Breast epithelium (tissue), 4 donors: ENCODE results near the gene CALN1. TPM values are rescaled to one million over a fixed set of nuclear protein-coding genes. Genes with fewer than 3 reads are reported as not detected.

Experiments used
- DNase-seq, 2 donors: peaks; one replicate each; pipeline ENCODE4 v3.0.0-alpha.2; 2019; ENCODE audit warnings: low spot score in 2 of 2
- H3K27ac ChIP-seq, 2 donors: fragments of 200-600 bp; sonication (generic) in 1 of 2; one replicate each; pipeline ENCODE4 v1.5.1; 2016 to 2019; ENCODE audit warnings: mild to moderate bottlenecking in 1 of 2
- H3K27me3 ChIP-seq, 2 donors: fragments of 200-600 bp; sonication (generic) in 1 of 2; one replicate each; pipeline versions ENCODE4 v1.5.1 to v1.6.0; 2017 to 2019; ENCODE audit warnings: control low read depth in 1 of 2, mild to moderate bottlenecking in 1 of 2
- H3K36me3 ChIP-seq: fragments of 200-600 bp; one replicate; pipeline ENCODE4 v1.5.1; 2019
- H3K4me1 ChIP-seq, 2 donors: fragments of 200-600 bp; sonication (generic); one replicate each; pipeline ENCODE4 v1.5.1; 2016 to 2019; ENCODE audit warnings: control low read depth in 1 of 2
- H3K4me3 ChIP-seq, 3 donors: fragments of 200-600 bp; sonication (generic); 1 replicate in 2 of 3; 2 replicates in 1 of 3; pipeline ENCODE4 v1.5.1; 2016 to 2019; ENCODE audit warnings: mild to moderate bottlenecking in 3 of 3, moderate library complexity in 2 of 3
- H3K9me3 ChIP-seq, 2 donors: fragments of 200-600 bp; sonication (generic) in 1 of 2; one replicate each; pipeline ENCODE4 v1.5.1; 2016 to 2019; ENCODE audit warnings: control low read depth in 1 of 2
- CTCF ChIP-seq, 3 donors: fragments of 450-650 bp; IDR thresholded peaks; one replicate each; pipeline ENCODE4 v1.5.1; 2016 to 2017; ENCODE audit warnings: antibody characterized with exemption in 3 of 3, mild to moderate bottlenecking in 3 of 3, moderate library complexity in 3 of 3
- POLR2A ChIP-seq: fragments of 450-650 bp; IDR thresholded peaks from one replicate; pipeline ENCODE4 v1.6.1; 2016; ENCODE audit warnings: antibody characterized with exemption, mild to moderate bottlenecking, moderate library complexity
- POLR2AphosphoS5 ChIP-seq, 3 donors: sonication (generic); formaldehyde crosslinking; IDR thresholded peaks; one replicate each; pipeline ENCODE4 v1.6.1; 2017; ENCODE audit warnings: antibody characterized with exemption in 3 of 3
- intact Hi-C: fragments of 100-400 bp; cut with DNase I; formaldehyde crosslinking; loops from one replicate; pipeline ENCODE4 v1.15.1; 2023; ENCODE audit warnings: low total_unique reads
- total RNA-seq, 3 donors: library from RNA; depleted of rRNA; stranded (reverse); fragments of >200 nt; gene quantifications; one replicate each; pipeline ENCODE4 v1.1.0, GENCODE V29; 2016

Gene CALN1
- total RNA-seq, 3 donors from 2014 or later, result under 0.01 to 0.33 (median 0.15) TPM

GRCh38 chr7:72053292-72053691 is 358.8 kb downstream of the CALN1 start:
- H3K27ac ChIP-seq, result no peak overlapping the region
- DNase-seq, result no peak
- TF ChIP-seq CTCF (IDR thresholded peaks at IDR 0.05) (no peak), POLR2A (no peak), POLR2AphosphoS5 (IDR thresholded peaks at IDR 0.05) (no peak)
- intact Hi-C loops, result no loop called here
- no peaks in the 10 kb centered on the region for H3K36me3 ChIP-seq
- peaks cover 0 to 3% of the 10 kb centered on the region in 2 donors for H3K9me3 ChIP-seq
- H3K4me1 ChIP-seq, result no peaks in the 10 kb centered on the region
- no peak overlapping the region for H3K4me3 ChIP-seq
- no peaks in the 10 kb centered on the region for H3K27me3 ChIP-seq

GRCh38 chr7:72048420-72048819 is 363.7 kb downstream of the CALN1 start:
- Histone ChIP-seq H3K36me3 (no peaks in the 10 kb centered on the region), H3K4me3 (no peak overlapping the region), H3K9me3 (no peaks in the 10 kb centered on the region), H3K27ac (no peak overlapping the region), H3K27me3 (no peaks in the 10 kb centered on the region), H3K4me1 (no peaks in the 10 kb centered on the region)
- DNase-seq, result no peak
- intact Hi-C loops, result no loop called here
- no peak for TF ChIP-seq POLR2A
- TF ChIP-seq CTCF (IDR thresholded peaks at IDR 0.05), result no peak
- no peak for TF ChIP-seq POLR2AphosphoS5 (IDR thresholded peaks at IDR 0.05)

DNA sequence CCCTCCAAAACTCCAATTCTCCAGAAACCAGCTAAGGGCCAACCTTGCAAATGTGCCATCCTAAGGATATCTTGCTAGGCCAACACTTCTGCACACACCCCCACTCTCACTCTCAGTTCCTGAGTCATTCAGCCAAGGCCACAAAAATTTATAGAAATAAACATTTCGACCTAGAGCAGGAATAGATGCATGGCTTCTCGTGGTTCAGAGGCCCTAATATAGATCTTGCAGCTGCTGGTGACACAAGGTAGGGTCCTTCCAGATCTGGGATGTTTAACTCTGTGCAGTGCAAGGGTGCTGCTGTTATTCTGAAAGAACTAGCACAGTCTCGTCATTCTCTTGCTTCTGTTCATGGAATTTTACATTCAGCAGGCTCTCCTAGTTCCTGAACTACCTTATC is 369.3 kb downstream of the CALN1 start:
- no peak for TF ChIP-seq POLR2AphosphoS5 (IDR thresholded peaks at IDR 0.05)
- TF ChIP-seq POLR2A, result no peak
- no peak for TF ChIP-seq CTCF (IDR thresholded peaks at IDR 0.05)
- H3K9me3 ChIP-seq, result no peaks in the 10 kb centered on the region
- no peak overlapping the region for H3K4me3 ChIP-seq
- H3K27ac ChIP-seq, result no peak overlapping the region
- H3K4me1 ChIP-seq, result no peaks in the 10 kb centered on the region
- no peak for DNase-seq
- no peaks in the 10 kb centered on the region for H3K36me3 ChIP-seq
- H3K27me3 ChIP-seq, result no peaks in the 10 kb centered on the region
- intact Hi-C loops, result no loop called here

GRCh38 chr7:72040641-72041040 is 371.5 kb downstream of the CALN1 start:
- Histone ChIP-seq H3K4me3 (no peak overlapping the region), H3K9me3 (peaks cover 0 to 19% of the 10 kb centered on the region in 2 donors), H3K27me3 (no peaks in the 10 kb centered on the region), H3K4me1 (no peaks in the 10 kb centered on the region), H3K36me3 (no peaks in the 10 kb centered on the region), H3K27ac (no peak overlapping the region)
- no peak for TF ChIP-seq CTCF (IDR thresholded peaks at IDR 0.05)
- TF ChIP-seq POLR2A, result no peak
- TF ChIP-seq POLR2AphosphoS5 (IDR thresholded peaks at IDR 0.05), result no peak
- intact Hi-C loops, result no loop called here
- no peak for DNase-seq

GRCh38 chr7:72039460-72039859 is 372.7 kb downstream of the CALN1 start:
- H3K36me3 ChIP-seq, result no peaks in the 10 kb centered on the region
- H3K4me1 ChIP-seq, result no peaks in the 10 kb centered on the region
- peaks cover 0 to 26% of the 10 kb centered on the region in 2 donors for H3K9me3 ChIP-seq
- no peak overlapping the region for H3K4me3 ChIP-seq
- no peaks in the 10 kb centered on the region for H3K27me3 ChIP-seq
- no peak for TF ChIP-seq POLR2AphosphoS5 (IDR thresholded peaks at IDR 0.05)
- no peak for TF ChIP-seq POLR2A
- TF ChIP-seq CTCF (IDR thresholded peaks at IDR 0.05), result no peak
- DNase-seq, result no peak
- H3K27ac ChIP-seq, result no peak overlapping the region
- intact Hi-C loops, result no loop called here
